Smooth muscle cell (in vitro differentiated cells): ENCODE results near the gene SEC14L5. TPM values are rescaled to one million over a fixed set of nuclear protein-coding genes. Genes with fewer than 3 reads are reported as not detected.

ENCODE experiments used
- DNase-seq: peaks from one replicate; lab custom pipeline; 2025; ENCODE audit not compliant: unreplicated experiment; lab: John Stamatoyannopoulos, UW
- H2AFZ ChIP-seq: fragments of 200-600 bp; sonication (generic); 2 replicates; pipeline ENCODE4 v1.6.0; 2016; ENCODE audit warnings: antibody characterized with exemption, low read depth, mild to moderate bottlenecking
- H3F3A ChIP-seq: fragments of 200-600 bp; sonication (generic); 2 replicates; pipeline ENCODE4 v1.6.0; 2017; ENCODE audit warnings: antibody characterized with exemption, low read depth
- H3K27ac ChIP-seq: fragments of 200-600 bp; sonication (generic); 2 replicates; pipeline ENCODE4 v1.5.1; 2016; ENCODE audit warnings: low read depth, mild to moderate bottlenecking
- H3K27me3 ChIP-seq: fragments of 200-600 bp; sonication (generic); 2 replicates; pipeline ENCODE4 v1.6.1; 2016; ENCODE audit warnings: low read depth, mild to moderate bottlenecking
- H3K36me3 ChIP-seq: fragments of 200-600 bp; sonication (generic); 2 replicates; pipeline ENCODE4 v1.5.1; 2016; ENCODE audit warnings: low read depth
- H3K4me1 ChIP-seq: fragments of 200-600 bp; sonication (generic); 2 replicates; pipeline ENCODE4 v1.5.1; 2016; ENCODE audit warnings: low read depth
- H3K4me2 ChIP-seq: fragments of 200-600 bp; sonication (generic); 2 replicates; pipeline ENCODE4 v1.6.0; 2016; ENCODE audit warnings: mild to moderate bottlenecking
- H3K4me3 ChIP-seq: fragments of 200-600 bp; sonication (generic); 2 replicates; pipeline ENCODE4 v1.5.1; 2016; ENCODE audit warnings: mild to moderate bottlenecking
- H3K79me2 ChIP-seq: fragments of 200-600 bp; sonication (generic); 2 replicates; pipeline ENCODE4 v1.6.0; 2016; ENCODE audit warnings: low read depth, mild to moderate bottlenecking
- H3K9ac ChIP-seq: fragments of 200-600 bp; sonication (generic); 2 replicates; pipeline ENCODE4 v1.6.0; 2016; ENCODE audit warnings: low read depth
- H3K9me3 ChIP-seq: fragments of 200-600 bp; sonication (generic); replicated peaks from 2 replicates; pipeline ENCODE4 v1.5.1; 2016; ENCODE audit warnings: low read depth
- H4K20me1 ChIP-seq: fragments of 200-600 bp; sonication (generic); 2 replicates; pipeline ENCODE4 v1.6.0; 2016; ENCODE audit warnings: low read depth
- CTCF ChIP-seq: fragments of 200-600 bp; sonication (generic); IDR thresholded peaks from 2 replicates; pipeline ENCODE4 v1.5.1; 2017; ENCODE audit warnings: borderline replicate concordance, mild to moderate bottlenecking, antibody characterized with exemption; ENCODE audit not compliant: insufficient read depth, poor library complexity, severe bottlenecking
- WGBS: methylation state at CpG from one replicate; pipeline ENCODE4 v1.1.7; 2016; ENCODE audit warnings: low lambda C conversion rate; 5-methylcytosine and 5-hydroxymethylcytosine counted together
- polyA plus RNA-seq: library from polyadenylated mRNA; unstranded; fragments of >200 nt; fragmentation: Nextera tagmentation; extraction: Ambion mirVana; gene quantifications from 2 replicates; pipeline ENCODE4 v1.2.1, GENCODE V29; 2016
- total RNA-seq: library from RNA; depleted of rRNA; stranded (reverse); fragments of >200 nt; gene quantifications from 2 replicates; pipeline ENCODE4 v1.2.3, GENCODE V29; 2014

SEC14L5 gene
- total and polyA plus RNA-seq, 2 experiments from 2014 or later = not detected

- no peak for TF ChIP-seq CTCF
- no peaks in the 10 kb centered on the region for H3K27me3 ChIP-seq
- H2AFZ ChIP-seq = no peak overlapping the region
- H3K4me2 ChIP-seq = no peak overlapping the region
- H3K27ac ChIP-seq = no peak overlapping the region
- no peaks in the 10 kb centered on the region for H3K36me3 ChIP-seq
- no peaks in the 10 kb centered on the region for H3K79me2 ChIP-seq
- no peaks in the 10 kb centered on the region for H3K4me1 ChIP-seq
- no peaks in the 10 kb centered on the region for H4K20me1 ChIP-seq
- DNase-seq = no peak
- no peaks in the 10 kb centered on the region for H3K9me3 ChIP-seq
- no peaks in the 10 kb centered on the region for H3F3A ChIP-seq
- no peak overlapping the region for H3K9ac ChIP-seq
- H3K4me3 ChIP-seq = no peak overlapping the region
- 85% methylated on average over 24 of the region's 25 CpGs for WGBS
Observed at GRCh38 chr16:4979736-4980660, 21.9 kb downstream of the SEC14L5 start.

GRCh38 chr16:4980691-4981090 lies 22.6 kb downstream of the SEC14L5 start:
- no peaks in the 10 kb centered on the region for H3F3A ChIP-seq
- H3K36me3 ChIP-seq = no peaks in the 10 kb centered on the region
- H3K4me1 ChIP-seq = no peaks in the 10 kb centered on the region
- DNase-seq = no peak
- no peaks in the 10 kb centered on the region for H3K79me2 ChIP-seq
- no peak overlapping the region for H3K27ac ChIP-seq
- TF ChIP-seq CTCF = no peak
- WGBS = 90% methylated on average over 10 of the region's 10 CpGs
- no peaks in the 10 kb centered on the region for H3K9me3 ChIP-seq
- no peak overlapping the region for H3K4me3 ChIP-seq
- no peaks in the 10 kb centered on the region for H4K20me1 ChIP-seq
- no peak overlapping the region for H3K4me2 ChIP-seq
- no peak overlapping the region for H3K9ac ChIP-seq
- H3K27me3 ChIP-seq = peaks cover 2% of the 10 kb centered on the region
- no peak overlapping the region for H2AFZ ChIP-seq

GRCh38 chr16:4981473-4981872 lies 23.3 kb downstream of the SEC14L5 start:
- WGBS = 84% methylated on average over 6 of the region's 7 CpGs
- no peak for DNase-seq
- Histone ChIP-seq H3K9me3 (no peaks in the 10 kb centered on the region), H4K20me1 (no peaks in the 10 kb centered on the region), H3K4me3 (no peak overlapping the region), H3K9ac (no peak overlapping the region), H3F3A (no peaks in the 10 kb centered on the region), H3K4me2 (no peak overlapping the region), H3K27ac (no peak overlapping the region), H3K4me1 (no peaks in the 10 kb centered on the region), H3K27me3 (peaks cover 10% of the 10 kb centered on the region), H3K36me3 (no peaks in the 10 kb centered on the region), H3K79me2 (no peaks in the 10 kb centered on the region), H2AFZ (no peak overlapping the region)
- no peak for TF ChIP-seq CTCF
